SHP77 (cell line): ENCODE results near the gene SLC66A2.
"Not testable (repeated sequence)": the region's sequence is repeated elsewhere in the genome, so short reads cannot be mapped to it uniquely, and the experiment has no call there.

ENCODE experiments used
- DNase-seq, 2 experiments: peaks; one replicate each; lab custom pipeline; 2025; lab: John Stamatoyannopoulos, UW

Gene SLC66A2

DNA sequence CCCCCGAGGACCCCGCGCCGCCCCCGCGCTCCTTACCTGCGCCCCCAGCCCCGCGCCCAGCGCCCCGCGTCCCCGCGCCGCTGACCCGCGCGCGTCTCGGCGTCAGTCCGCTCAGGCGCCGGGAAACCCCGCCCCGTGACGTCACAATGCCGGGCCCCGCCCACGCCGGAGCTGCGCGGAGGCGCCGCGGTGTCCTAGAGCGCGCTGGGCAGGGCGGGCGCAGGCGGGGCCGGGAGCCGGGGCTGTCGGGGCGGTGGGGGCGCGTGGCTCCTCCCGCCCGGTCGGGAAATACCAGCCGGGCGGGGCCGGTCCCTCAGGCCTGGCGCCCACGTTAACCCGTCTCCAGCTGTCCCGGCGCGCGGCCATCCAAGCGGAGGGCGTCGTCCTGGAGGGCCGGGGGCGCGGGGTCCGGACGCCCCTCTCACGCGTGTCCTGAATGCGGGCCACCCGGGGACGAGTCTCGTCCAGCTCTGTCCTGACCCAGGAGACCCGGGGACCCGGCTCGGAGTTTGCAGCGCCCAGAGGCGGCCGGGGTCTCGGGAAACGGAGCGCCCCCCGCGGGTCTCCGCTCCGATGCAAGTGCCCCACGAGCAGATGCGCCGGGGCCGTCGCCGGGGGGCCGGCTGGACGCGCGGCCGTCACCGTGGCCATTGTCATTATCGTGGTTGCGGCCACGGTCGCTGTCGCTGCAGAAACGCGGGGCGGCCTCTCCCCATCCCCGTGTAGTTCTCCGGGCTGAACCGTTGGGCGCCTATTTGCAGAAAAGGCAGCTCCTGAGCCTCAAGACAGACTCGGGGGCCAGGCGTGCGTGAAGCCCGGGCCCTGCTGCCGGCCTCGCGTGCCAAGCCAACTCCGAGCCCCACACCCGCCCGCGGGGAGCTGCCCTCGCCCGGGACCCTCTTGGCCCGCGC lies at the start of gene SLC66A2:
SLC66A2 (minus strand) TSS at position 109 of the 911 bp plus-strand sequence. CDS start 727 bp downstream, outside the sequence.
- peak; percentile 53 to 74 for DNase-seq

DNA sequence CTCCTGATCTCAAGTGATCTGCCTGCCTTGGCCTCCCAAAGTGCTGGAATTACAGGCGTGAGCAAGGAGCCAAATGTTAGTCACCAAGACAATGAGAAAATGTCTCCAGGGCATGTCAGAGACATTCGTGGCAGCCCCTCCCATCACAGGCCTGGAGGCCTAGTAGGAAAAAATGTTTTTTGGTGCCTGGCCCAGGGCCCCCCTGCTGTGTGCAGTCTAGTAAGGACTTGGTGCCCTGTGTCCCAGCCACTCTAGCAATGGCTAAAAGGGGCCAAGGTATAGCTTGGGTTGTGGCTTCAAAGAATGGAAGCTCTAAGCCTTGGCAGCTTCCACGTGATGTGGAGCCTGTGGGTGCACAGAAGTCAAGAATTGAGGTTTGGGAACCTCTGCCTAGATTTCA lies 49.4 kb upstream of the SLC66A2 start:
- no peak for DNase-seq

DNA sequence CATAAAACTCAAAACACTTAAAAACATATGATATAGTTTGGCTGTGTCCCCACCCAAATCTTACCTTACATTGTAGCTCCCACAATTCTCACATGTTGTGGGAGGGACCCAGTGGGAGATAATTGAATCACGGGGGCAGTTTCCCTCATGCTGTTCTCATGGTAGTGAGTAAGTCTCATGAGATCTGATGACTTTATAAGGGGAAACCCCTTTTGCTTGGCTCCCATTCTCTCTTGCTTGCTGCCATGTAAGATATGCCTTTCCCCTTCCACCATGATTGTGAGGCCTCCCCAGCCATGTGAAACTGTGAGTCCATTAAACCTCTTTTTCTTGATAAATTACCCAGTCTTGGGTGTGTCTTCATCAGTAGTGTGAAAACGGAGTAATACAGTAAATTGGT lies 48.2 kb upstream of the SLC66A2 start:
- not testable (repeated sequence) for DNase-seq

DNA sequence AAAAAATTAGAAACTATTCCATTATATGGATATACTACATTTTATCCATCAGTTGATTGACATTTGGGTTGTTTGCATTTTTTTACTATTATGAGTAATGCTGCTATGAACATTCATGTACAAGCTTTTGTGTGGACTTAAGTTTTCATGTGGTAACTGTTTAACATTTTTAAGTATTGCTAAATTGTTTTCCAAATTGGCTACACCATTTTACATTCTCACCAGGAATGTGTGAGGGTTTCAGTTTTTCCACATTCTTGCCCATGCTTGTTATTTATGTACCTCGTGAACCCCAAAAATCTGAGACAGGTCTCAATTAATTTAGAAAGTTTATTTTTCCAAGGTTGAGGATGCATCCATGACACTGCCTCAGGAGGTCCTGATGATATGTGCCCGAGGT lies 40.0 kb upstream of the SLC66A2 start:
- no peak for DNase-seq

DNA sequence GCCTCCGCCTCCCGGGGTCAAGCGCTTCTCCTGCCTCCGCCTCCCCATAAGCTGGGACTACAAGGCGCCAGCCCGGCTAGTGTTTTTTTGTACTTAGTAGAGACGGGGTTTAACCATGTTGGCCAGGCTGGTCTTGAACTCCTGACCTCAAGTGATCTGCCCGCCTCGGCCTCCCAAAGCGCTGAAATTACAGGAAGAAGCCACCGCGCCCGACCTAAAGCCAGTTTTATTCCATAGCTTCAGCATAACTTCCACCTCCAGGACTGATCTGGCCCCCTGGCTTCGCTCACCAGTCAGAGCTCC lies 37.7 kb upstream of the SLC66A2 start:
- no peak for DNase-seq

DNA sequence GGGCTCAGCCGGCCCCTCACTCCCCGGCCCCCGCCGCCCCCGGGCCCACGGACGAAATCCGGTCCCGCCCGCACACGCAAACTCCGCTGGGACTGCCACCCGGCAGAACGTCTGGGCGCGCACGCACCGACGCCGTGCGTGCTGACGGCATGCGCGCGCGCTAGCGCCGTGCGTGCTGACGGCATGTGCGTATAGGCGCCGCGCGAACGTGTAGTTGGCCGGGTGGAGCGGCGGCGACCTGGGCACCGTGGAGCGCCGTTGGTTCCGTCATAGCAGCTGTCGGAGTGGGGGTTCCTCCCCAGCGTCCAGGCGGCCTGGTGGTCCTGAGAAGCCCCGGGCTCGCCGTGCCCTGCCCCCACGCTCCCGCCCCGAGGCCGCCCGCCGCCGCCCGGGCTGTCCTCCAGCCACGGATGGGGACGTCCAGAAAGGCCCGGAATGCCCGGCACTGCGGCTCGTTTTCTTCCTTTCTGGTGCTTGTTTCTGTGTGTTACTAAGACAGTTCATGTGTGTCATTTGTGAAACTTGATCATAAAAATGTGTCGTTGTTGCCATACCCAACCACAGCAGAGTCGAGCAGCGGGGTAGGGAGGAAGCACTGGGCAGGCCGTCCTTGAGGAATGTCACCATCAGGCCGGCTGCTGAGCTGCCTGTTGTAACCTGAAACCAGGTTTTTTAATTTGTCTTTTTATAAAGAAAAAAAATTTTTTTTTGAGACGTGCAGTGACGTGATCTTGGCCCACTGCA lies 37.2 kb upstream of the SLC66A2 start, which contains the start of gene TXNL4A:
TXNL4A (minus strand) TSS at position 113 of the 744 bp plus-strand sequence. CDS start 171 bp downstream, outside the sequence.
- peak; percentile 74 to 87 for DNase-seq

DNA sequence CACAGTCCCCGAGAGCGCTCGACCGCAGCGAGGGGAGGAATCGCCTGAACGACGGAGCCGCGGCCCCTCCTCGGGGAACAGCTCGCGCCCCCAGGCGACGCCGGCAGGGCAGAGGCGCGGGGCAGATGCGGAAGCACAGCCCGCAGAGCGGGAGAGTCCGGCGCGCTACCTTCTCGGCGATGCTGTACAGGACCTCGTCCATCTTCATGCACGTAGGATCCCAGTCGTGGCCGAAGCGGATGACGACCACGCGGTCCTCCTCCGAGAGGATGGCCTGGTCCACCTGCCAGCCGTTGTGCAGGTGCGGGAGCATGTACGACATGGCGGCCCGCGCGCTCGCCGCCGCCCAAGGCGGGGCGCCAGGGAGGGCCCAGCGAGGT lies 36.6 kb upstream of the SLC66A2 start:
- peak; percentile 47 to 65 for DNase-seq

DNA sequence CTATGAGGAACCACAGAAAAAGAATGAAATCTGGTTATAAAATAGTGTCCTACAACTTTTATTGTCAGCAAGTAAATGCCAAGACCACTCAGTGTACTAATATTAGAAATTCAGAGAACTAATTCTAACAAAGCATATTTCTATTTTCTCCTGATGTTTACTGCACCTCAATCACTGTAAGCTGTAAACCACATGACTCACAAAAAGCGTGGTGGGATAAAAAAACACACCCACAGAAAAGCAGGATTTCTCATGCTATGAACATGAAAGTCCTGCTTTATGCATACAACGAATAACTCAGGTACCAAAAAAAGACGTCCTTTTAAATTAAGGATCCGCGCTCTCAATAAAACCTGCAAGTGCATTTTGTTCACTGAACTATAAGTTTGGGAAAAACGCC lies 36.1 kb upstream of the SLC66A2 start:
- DNase-seq: no peak

DNA sequence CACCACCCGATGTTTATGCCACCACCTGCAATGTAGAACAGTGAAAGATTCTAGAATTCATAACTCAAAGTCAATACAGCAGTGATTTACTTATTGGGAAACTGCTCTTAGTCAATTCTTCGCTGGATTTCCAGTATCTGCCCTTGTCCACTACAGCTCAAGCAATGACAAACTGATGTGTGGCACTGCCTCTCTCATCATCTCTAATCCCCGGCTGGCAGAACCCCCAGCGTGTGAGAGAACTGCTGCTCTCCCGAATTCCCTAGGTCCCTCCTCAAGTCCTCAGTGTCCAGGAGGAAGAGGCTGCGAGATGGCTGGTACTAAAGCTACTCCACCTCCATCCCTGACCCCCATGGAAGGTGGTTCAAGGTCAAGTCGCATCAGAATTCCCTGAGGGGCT lies 35.3 kb upstream of the SLC66A2 start:
- no peak for DNase-seq

DNA sequence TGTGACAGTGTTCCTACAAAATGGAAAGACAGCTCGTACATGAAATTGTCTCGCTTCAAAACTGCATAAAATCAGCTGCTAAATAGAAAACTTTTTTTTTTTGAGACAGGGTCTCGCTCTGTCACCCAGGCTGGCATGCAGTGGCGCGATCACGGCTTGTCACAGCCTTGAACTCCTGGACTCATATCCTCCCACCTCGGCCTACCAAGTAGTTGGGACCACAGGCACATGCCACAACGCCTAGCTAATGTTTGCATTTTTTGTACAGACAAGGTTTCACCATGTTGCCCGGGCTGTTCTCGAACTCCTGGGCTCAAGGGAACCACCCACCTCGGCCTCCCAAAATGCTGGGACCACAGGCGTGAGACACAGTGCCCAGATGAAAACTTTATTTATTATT lies 33.7 kb upstream of the SLC66A2 start:
- DNase-seq: no peak

DNA sequence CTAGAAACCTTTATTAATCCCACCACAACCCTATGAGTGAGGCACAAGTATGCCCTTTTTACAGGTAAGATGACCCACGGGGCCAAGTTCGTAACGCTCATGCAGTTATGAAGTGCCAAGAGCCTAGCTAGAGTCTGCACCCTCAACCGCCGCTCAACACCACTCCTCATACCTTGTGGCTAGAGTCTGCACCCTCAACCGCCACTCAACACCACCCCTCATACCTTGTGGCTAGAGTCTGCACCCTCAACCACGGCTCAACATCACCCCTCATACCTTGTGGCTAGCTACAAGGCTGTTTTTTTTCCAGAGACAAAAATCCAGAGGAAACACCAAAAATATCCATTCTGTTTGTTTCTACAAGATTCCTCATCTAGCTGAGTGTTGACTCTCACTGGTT lies 32.3 kb upstream of the SLC66A2 start:
- no peak for DNase-seq

DNA sequence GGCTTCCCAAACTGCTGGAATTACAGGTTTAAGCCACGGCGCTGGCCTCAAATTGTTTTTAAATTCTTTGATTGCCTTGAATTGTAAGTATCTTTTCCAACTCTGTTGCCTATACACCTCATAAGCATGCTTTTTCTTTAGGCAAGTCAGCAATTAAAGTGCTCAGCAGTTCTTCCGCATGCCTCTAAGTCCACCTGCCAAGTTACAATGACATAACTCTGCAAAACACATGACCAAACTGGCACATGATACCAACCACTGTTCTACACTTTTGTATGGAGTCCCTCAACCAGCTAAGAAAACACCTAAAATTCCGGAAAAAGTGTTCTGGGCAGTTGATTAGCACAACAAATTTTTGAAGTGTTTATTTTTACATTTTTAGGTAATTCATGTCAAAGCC lies 31.8 kb upstream of the SLC66A2 start:
- DNase-seq: no peak

DNA sequence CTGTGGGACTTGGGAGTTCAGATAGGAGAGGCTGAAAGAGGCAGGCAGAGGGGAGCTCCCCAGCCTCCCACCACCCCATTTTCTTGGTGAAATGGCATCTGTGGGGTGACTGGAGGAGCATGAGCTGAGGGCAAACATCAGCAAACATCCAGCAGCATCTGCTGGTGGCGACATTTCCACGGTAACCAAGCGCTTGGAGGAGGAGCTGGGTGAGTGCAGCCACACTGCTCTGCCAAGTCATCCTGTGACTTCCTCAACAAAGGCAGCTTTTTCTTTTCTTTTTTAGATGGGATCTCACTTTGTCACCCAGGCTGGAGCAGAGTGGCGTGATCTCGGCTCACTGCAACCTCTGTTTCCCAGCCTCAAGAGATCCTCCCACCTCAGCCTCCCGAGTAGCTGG lies 31.3 kb upstream of the SLC66A2 start:
- DNase-seq: no peak

DNA sequence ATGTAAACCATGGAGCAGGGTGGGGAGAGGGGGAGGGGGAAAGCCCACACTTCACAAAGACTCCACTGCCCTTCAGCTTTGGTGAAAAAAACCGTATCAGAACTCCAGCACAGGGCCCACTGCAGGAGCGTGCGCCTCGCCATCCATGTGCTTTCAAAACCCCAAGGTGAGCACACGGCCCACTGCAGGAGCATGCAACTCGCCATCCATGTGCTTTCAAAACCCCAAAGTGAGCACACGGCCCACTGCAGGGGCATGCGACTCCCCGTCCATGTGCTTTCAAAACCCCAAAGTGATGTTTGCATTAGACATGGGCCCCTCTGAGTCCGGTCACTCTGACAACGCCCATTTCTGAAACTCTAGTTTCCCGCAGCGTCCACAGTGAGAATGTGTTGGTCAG lies 29.1 kb upstream of the SLC66A2 start:
- no peak for DNase-seq

DNA sequence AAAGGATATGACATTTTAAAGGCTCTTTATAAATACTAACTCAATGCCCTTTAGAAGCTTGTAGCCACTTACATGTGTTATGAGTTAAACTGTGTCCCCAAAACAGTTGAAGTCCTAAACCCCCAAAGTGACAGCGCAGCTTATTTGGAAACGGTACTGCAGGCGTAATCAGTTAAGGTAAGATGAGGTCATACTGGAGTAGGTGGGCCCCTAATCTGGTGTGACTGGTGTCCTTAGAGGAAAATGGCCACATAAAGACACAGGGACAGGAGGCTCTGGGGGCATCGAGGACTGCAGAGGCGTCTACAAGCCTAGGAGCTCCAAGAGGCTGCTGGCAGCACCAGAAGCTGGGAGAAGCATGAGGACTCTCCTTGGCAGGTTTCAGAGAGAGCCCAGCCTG lies 28.4 kb upstream of the SLC66A2 start:
- DNase-seq: no peak

DNA sequence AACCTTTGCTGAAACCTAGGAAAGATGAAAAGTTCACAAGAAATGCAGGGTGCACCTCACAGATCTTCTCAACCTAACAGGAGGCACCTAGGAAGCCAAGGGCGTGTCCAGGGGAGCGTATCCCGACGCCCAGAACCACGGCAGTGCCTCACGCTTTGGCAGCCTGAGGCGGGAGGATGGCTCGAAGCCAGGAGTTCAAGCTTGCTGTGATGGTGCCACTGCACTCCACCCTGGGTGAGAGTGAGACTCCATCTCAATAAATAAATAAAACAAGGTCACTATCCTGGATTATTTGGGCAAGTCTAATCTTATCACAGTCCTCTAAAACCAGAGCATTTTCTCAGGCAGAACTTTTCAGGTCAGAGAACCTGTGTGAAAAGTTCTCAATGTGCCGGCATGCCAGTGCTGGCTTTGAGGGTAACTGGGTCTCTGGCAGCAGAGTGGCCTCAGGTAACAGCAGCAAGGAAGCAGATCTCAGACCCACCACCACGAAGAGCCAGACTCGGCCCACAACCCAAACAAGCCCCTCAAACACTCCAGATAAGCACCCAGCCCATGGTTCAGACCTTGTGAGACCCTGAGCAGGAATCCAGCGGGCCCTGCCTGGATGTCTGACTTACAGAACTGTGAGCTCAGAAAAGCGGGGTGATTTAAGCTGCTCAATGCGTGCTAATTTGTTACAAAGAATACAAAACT lies 24.7 kb upstream of the SLC66A2 start:
- DNase-seq: no peak

DNA sequence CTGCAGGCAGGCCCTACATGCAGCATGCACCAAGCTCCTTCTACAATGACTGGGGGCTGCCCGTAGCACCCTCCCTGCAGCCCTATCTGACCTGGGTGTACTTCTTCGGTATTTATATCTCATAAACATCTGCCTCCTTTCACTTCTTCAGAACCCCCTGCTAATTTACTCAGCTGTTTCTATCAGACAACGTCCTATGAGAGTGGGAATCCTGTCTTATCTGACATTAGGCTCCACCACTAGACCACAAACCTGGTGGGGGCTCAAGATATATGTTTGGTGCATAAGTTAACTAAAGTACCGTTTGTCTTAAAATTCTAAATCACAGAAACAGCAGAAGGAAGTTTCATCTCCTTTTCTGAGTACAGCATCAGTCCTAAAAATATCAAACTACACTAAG lies 23.6 kb upstream of the SLC66A2 start:
- DNase-seq: no peak

DNA sequence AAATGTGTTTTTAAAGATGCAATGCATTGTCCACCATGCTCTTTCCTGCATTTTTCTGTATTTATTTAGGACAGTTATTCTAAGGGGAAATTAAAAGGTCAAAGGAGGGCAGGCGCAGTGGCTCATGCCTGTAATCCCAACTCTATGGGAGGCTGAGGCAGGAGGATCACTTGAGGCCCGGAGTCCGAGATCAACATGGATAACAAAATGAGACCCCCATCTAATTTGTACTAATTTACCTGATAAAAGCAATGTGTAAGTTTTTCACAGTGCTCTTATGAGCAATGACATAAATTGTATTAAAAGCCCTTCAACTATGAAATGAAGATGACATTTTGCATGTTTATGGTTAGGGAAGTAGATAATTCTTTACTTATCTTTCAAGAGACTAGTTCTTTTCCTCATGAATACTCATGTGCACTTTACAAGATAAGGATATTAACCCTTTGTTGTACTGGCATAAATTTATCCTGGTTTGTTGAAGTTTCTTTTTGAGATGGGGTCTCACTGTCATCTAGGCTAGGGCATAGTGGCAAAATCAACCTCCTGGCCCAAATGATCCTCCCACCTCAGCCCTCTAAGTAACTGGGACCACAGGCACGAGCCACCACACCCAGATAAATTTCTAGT lies 22.7 kb upstream of the SLC66A2 start:
- DNase-seq: no peak

DNA sequence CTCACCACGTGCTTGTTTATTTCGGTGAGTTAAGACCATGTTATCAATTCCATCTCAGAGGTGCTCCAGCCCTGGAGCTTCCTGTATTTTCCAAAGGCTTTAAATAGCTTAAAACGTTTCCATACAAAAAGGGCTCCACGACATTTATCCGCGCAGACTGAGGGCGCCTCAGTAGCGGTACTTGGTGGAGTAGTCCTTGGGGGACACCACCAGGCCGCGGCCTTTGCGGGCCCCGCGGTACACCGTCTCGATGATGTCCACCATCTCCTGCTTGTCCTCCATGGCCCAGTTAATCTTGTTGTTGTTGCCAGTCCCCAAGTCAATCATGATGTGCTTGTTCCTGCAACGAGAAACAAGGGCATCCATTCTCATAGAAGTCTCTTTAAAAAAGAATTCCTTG lies 22.1 kb upstream of the SLC66A2 start:
- no peak for DNase-seq

DNA sequence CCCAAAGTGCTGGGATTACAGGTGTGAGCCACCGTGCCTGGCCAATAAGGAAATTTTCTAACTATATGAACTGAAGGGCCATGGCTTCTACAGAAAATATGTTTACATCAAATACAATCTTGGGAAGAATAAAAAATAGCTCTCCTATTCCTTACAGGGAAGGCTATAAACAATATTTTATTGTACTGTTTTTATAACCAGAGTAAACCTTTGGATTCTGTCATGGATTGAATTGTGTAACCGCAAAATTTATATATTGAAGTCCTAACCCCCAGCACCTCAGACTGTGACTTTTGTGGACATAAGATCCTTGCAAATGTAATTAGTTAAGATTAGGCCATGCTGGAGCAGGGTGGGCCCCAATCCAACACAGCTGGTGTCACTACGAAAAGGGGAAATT lies 21.3 kb upstream of the SLC66A2 start:
- no peak for DNase-seq

DNA sequence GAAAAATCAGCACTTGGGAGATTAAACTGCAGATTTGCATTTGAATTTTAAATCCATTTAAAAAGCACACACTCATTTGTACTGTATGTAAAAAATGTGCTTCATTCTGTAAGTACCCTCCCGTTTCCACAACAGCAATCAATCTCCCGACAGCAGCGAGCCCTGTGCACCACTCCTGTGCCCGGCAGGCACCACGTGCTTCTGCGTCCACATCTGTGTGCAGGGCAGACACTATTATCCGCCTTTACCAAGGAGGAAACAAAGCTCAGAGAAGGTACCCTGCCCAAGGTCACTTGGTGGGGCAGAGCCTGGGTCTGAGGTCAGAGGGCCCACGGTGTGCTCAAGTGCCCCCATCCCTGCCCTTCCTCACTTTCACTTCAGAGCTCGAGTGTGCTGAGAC lies 20.5 kb upstream of the SLC66A2 start:
- DNase-seq: no peak

DNA sequence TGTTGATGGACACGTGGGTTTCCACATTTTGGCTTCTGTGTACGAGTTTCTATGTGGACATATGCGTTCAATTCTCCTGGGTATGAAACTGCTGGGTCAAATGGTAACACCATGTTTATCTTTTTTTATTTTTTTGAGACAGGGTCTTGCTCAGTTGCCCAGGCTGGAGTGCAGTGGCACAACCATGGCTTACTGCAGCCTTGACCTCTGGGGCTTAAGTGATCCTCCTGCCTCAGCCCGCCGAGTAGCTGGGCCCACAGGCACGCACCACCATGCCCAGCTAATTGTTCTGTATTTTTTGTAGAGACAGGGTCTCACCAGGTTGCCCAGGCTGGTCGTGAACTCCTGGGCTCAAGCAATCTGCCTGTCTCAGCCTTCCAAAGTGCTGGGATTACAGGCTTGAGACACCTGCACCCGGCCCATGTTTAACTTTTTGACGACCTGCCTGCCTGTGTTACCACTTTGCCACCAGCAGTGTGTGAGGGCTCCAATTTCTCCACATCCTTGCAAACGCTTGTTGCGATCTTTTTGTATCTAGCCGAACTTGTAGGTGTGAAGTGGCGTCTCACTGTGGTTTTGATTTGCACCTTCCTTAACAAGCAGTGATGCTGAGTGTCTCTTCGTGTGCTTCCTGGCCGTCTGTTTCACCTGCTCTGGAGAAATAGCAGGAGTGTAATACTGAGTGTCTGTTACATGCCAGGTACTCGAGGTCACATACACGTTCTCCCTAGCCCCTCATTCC lies 19.9 kb upstream of the SLC66A2 start:
- DNase-seq: no peak
